ENCODE measurements around the gene ROPN1L. TPM values are rescaled to one million over a fixed set of nuclear protein-coding genes. Genes with fewer than 3 reads are reported as not detected.

Gene ROPN1L
- total RNA-seq = 0.25 and 0.49 TPM in 2 replicates

DNA sequence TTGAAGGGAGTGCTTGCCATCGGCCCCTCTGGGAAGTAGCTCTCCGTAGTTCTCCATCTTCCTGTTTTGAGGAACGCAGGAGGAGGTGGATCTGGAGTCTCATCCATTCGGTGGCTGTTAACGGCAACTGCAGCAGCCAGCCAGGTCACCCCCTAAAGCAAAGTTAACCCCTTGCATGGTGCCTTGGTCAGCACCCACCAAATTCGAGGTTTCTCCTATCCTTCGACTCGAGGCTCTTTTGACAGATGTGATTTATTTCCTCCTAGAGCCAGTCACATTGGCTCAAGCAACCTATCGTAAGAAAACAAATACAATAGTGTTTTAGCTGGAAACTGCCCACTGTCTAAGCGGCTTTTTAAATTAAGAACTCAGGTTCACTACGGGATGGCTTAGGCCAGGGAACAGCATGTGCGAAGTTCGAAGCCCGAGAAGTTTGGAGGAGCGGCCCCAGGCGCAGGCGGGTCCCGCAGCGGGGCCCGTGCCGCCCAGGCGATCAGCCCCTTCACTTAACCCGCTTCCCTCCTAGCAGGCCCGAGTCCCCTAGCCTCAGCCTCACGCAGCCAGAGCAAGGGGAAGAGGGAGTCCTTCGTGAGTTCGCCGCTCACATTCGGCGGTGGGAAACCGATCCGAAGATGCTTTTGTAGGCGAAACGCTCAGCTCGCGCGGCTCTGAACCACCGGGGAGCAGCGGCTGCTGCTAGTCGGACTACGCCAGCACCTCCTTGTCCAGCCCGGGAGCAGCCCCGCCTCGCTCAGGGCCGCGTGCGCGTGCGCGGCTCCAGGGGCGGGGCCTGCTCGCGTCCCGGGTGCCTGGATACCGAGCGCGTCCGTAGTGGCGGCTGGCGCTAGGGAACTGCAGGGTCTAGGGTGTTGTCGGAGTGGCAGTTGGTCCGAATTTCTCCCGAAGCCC lies at the start of gene ROPN1L:
Gene ROPN1L, plus strand, starts transcription at position 797 of the 909 bp plus-strand sequence. CDS start 289 bp downstream, outside the sequence.

Other genes starting within 250 kb of the ROPN1L start
- gene ATPSCKMT, start 192.0 kb upstream of the ROPN1L start, total RNA-seq = 17.4 and 23.3 TPM in 2 replicates
- 167 and 464 TPM in 2 replicates for gene CCT5, start 191.6 kb upstream of the ROPN1L start, total RNA-seq
- gene CMBL, start 134.0 kb upstream of the ROPN1L start, total RNA-seq = 4.1 and 9.0 TPM in 2 replicates
- 22.7 and 50.8 TPM in 2 replicates for gene MARCHF6, start 88.2 kb upstream of the ROPN1L start, total RNA-seq
- gene ANKRD33B, start 122.2 kb downstream of the ROPN1L start, total RNA-seq = 3.4 and 7.7 TPM in 2 replicates